Renal cortical epithelial cell (primary cell): Measurements from ENCODE around the gene DHH. TPM values are rescaled to one million over a fixed set of nuclear protein-coding genes. Genes with fewer than 3 reads are reported as not detected.
A peak's percentile ranks its signal among the peaks of the same experiment; 100 is the strongest.
"Not testable (repeated sequence)": the region's sequence is repeated elsewhere in the genome, so short reads cannot be mapped to it uniquely, and the experiment has no call there.

Source experiments
- DNase-seq: peaks from one replicate; pipeline ENCODE4 v3.0.0-alpha.2; 2011; ENCODE audit warnings: low read depth
- total RNA-seq: library from RNA; depleted of rRNA; stranded (reverse); fragments of >200 nt; gene quantifications from 2 replicates; pipeline ENCODE4 v1.2.3, GENCODE V29; 2014

DHH gene
- total RNA-seq = 0.05 TPM in 1 of 2 replicates, not detected in the other

GRCh38 chr12:49094160-49094974, at the start of gene DHH:
Gene DHH (minus strand): TSS chr12:49094801. CDS start chr12:49094512, 289 bp downstream.
- no peak for DNase-seq

GRCh38 chr12:49144384-49144783, 49.8 kb upstream of the DHH start:
- no peak for DNase-seq

GRCh38 chr12:49138999-49139398, 44.4 kb upstream of the DHH start:
- no peak for DNase-seq

GRCh38 chr12:49138587-49138986, 44.0 kb upstream of the DHH start:
- DNase-seq = no peak

GRCh38 chr12:49137476-49137875, 42.9 kb upstream of the DHH start:
- DNase-seq = no peak

GRCh38 chr12:49136997-49137396, 42.4 kb upstream of the DHH start:
- DNase-seq = not testable (repeated sequence)

- DNase-seq = no peak
Observed at GRCh38 chr12:49133590-49133989, 39.0 kb upstream of the DHH start.

GRCh38 chr12:49133014-49133413, 38.4 kb upstream of the DHH start:
- DNase-seq = no peak

- DNase-seq = peak; percentile 37
Observed at GRCh38 chr12:49131894-49132461, 37.4 kb upstream of the DHH start.

- DNase-seq = peak; percentile 48
Observed at GRCh38 chr12:49131051-49131893, 36.7 kb upstream of the DHH start, which contains the start of gene TUBA1B. Gene TUBA1B (minus strand): TSS chr12:49131395. CDS start chr12:49131300, 95 bp downstream.

- DNase-seq = peak; percentile 81
Observed at GRCh38 chr12:49130151-49131050, 35.8 kb upstream of the DHH start.

- DNase-seq = no peak
Observed at GRCh38 chr12:49129332-49130150, 34.9 kb upstream of the DHH start.

- not testable (repeated sequence) for DNase-seq
Observed at GRCh38 chr12:49127971-49128370, 33.4 kb upstream of the DHH start.

- no peak for DNase-seq
Observed at GRCh38 chr12:49126852-49127763, 32.5 kb upstream of the DHH start.

GRCh38 chr12:49121047-49121696, 26.6 kb upstream of the DHH start:
- peak; percentile 66 for DNase-seq

GRCh38 chr12:49111206-49111605, 16.6 kb upstream of the DHH start:
- DNase-seq = peak; percentile 47

GRCh38 chr12:49110464-49111155, 16.0 kb upstream of the DHH start, which contains the start of gene LMBR1L:
Gene LMBR1L (minus strand): TSS chr12:49110847. CDS start chr12:49110555, 292 bp downstream.
- DNase-seq = peak; percentile 95
